DMS 273 (cell line): Measurements from ENCODE around the gene CEP85.
"Not testable (repeated sequence)": the region's sequence is repeated elsewhere in the genome, so short reads cannot be mapped to it uniquely, and the experiment has no call there.

ENCODE experiments used
- DNase-seq: peaks from one replicate; lab custom pipeline; 2025; ENCODE audit not compliant: unreplicated experiment; lab: John Stamatoyannopoulos, UW

Gene CEP85

DNA sequence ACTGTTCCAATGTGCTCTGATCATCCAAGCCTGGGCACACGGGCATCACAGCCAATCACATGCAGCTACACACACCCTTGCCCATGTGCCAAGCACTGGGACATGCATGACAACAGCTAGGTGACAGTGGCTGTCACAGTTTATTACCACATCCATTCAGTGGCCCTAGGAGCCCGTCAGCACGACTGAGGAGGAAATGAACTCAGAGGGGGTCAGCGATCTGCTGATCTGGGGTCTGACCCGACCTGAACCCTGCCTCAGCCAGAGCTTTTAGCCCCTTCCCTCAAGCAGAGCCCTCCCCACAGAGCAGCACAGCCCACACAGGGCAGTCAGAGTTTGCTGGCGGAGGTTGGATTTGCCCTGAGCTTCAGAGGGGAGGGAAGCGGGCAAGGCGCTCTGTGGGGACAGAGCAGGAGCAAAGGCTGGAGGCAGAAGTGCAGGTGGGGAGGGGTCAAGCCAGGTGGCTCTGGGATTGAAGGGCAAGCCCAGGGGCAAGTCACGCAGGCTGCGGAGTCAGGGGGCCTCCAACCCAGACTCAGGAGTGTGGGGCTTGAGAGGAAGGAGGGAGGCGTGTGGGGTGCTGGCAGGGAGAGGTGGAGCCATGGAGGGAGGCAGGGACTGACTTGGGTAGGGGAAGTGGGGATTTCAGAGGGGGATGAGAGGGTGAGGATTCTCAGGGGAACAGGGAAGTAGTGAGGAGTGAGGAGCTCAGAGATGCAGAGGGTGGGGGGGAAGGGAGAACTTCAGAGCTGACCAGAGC, 56.3 kb downstream of the CEP85 start:
- no peak for DNase-seq

DNA sequence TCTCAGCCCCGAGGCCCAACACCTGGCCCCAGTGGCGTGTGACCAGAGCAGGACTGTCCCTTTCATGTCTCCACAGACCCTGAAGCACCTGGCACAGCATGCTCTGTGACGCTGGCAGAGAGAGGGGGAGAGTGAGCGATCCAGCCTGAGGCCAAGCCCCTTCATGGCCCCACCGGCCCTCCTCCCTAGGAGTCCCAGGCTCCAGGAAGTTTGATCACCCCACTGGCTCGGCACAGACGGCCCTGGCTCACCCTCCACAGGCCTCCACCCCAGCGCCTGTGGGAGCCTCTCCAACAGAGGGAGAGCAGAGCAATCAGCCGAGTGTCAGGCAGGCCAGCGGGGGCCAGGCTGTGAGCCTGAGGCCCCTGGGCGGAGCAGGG, 56.9 kb downstream of the CEP85 start:
- DNase-seq: no peak

DNA sequence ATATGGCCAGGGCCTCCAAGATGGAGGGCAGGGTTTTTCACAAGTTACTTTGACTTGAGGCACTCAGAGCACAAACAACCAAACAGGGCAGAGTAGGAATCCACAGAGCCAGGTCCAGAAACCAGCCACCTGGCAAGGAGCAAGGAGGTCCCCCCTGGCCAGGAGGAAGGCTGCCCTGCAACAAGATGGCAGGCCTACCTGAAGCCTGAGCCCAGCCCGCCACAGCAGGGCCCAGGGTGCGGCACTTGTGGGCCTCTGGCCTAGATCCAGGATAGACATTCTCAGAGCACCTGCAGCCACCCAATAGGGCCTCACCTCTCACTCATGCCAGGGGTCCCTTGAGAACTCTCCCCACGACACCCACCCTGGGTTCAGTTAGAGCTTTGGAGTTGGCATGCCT, 57.4 kb downstream of the CEP85 start:
- DNase-seq: no peak

DNA sequence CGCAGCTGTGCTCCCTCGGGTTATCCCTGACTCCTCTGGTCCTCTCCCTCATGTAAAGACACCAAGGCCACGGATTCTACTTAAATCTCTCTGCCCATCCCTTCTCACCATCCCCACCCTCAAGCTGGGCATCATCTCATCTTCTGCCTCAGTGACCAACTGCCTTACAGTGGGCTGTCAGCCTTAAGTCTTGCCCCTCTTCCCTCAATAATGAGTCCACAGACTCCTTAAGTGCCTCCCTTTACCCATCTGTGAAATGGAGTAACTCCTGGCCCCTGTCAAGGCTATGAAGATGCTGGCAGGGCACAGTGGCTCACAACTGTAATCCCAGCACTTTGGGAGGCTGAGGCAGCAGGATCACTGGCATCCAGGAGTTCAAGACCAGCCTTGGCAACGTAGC, 57.9 kb downstream of the CEP85 start:
- no peak for DNase-seq

DNA sequence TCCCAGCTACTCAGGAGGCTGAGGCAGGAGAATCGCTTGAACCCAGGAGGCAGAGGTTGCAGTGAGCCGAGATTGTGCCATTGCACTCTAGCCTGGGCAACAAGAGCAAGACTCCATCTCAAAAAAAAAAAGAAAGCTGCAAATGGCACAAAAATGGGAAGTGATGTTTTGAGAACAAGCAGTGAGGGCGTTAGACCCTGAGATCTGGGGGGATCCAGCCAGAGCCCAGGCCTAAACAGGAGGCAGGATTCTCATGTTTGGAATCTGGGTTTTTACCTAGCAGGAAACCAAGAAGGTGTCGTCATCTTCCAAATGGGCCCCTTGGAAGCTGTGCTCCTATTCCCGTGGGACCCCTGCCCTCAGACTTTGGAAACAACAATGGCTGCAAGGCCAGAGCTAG, 58.7 kb downstream of the CEP85 start:
- DNase-seq: not testable (repeated sequence)

DNA sequence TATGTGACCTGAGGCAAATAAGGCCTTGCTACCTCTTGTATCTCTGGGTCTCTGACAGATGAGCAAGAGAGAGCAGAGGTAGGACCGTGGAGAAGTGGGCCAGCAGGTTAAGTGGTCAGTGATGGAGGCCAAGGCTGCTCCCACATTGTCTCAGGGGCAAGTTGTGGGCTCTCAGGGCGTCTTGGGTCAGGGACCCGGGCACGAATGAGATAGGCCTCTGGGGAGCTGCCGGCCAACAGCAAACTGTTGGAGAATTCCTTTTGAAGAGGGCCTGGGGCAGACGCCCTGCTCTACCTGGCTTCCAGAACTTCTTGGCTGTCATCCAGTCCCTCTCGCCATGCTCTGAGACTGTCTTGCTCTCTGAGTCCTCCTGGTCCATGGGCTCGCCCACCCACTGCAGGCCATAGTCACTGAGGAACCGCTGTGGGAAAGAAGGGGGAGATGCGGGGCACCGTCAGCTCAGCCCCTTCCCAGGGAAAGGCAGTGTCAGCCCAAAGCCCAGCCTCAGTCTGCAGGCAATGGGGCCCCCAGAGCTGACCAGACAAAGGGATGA, 60.0 kb downstream of the CEP85 start:
- no peak for DNase-seq

DNA sequence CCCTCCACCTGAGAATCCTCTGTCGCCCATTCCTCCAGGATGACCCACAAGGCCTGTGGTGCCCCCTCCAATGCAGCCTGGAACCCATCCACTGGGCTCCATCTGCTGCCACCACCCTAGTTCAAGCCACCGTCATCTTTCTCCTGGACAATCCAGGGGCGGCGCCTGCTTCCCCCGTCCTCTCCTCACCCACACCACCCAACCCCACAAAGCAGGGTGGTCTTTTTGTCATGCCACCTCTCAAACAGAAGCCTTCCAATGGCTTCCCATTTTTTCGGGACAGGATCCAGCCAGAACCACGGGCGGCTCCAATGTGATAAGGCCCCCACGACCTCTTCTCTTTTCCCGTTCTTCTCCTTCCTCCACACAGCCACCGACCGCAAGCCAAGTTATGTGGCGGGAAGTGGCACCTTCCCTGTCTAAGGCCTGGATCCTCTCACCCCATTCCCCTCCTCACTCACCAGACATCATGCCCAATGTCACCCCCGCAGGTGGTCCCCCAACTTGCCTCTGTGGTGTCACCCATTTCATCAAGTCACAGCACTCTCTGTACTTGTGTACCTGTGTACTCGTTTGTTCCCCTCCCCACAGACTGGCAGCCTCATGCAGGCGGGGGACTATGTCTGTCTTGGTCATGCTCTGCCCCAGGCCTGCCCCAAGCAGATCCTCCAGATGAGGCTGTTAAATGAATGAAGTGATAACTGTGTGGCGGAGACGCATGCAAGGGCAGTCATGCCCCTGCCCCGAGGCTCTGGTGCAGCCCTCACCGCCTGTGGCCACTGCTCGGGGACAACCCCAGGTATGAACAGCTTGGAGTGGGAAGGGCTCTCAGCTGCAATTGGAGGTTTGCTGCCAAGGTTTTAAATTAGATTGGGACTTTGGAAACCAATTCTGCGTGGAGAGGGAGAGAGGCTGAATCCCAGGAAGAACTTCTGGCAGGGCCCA, 61.5 kb downstream of the CEP85 start:
- no peak for DNase-seq

DNA sequence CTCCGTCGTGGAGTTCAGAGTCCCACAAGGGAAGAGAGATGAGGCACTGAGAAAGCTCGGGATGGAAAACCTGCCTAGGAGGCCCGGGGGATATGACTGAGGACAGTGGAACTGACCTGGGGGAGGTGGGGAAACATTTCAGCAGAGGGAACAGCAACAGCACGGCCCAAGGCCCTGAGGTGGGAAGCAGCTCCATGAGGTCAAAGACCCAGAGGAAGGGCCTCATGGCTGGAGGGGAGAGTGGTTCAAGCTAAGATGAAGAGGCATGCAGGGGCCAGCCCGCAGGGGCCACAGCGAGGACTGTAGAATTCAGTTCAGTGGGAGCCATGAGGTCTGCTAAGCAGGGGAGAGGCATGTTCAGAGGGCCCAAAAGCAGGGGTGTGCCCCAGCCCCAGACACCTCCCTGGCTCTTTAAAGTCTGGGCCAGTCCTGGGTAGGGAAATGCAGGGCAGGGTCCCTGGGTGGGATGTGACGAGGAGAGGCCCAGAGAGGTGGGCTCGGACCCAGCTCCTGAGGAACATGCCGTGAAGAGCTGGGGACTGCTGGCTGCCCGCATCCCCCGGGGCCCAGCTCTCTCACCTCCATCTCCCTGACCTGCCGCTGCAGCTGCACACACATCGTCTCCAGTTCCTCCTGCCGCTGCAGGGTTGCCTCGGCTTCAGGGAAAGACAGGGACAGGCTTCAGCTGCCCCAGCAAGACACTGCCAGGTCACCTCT, 62.5 kb downstream of the CEP85 start:
- no peak for DNase-seq

DNA sequence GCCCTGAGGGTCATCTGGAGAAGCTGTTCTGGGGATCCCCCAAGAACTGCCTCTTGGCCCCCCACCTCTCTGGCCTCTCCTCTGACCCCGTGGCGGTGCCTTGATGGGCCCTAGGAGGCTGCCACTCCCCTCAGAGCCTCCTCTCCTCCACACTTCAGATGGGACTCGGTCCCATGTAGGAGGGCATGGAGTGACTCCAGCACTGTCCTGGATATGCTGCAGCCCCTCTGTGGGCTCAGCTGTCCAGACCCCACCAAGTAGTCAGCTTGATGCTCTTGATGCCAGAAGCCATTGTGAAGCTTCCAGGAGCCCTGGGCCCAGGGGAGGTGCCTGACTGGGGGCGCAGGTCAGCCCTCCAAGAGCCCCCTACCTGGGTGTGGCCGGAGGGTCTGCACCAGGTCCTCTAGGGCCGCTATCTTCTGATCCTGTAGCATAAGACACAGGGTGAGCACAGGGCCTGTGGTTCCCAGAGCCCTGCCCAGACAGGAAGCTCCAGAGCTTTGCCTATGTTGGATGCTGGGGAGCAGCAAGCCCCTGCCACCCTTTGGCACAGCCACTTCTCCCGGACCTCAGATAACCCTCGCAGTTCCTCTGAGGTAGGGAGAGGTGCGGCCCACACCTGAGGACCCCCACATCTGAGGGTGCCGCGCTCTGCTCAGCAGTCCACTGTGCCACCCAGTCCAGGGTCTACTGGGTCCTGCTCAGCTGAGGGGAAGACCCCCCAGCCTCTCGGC, 63.2 kb downstream of the CEP85 start:
- no peak for DNase-seq

DNA sequence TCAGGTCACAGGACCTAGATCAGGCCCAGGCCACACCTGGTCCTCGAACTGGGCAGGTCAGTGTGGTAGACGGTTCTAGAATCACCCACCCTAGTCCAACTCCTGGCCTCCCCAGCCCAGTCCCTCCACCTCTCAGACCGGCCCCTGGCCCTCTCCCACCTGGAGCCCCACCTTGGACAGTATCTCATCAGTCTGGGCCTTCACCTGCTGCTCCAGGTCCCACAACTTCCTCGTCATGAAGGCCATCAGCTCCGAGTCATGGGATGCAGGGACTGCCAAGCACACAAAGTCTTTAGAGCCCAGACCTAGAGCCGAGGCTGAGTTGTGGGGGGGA, 63.8 kb downstream of the CEP85 start:
- DNase-seq: no peak

DNA sequence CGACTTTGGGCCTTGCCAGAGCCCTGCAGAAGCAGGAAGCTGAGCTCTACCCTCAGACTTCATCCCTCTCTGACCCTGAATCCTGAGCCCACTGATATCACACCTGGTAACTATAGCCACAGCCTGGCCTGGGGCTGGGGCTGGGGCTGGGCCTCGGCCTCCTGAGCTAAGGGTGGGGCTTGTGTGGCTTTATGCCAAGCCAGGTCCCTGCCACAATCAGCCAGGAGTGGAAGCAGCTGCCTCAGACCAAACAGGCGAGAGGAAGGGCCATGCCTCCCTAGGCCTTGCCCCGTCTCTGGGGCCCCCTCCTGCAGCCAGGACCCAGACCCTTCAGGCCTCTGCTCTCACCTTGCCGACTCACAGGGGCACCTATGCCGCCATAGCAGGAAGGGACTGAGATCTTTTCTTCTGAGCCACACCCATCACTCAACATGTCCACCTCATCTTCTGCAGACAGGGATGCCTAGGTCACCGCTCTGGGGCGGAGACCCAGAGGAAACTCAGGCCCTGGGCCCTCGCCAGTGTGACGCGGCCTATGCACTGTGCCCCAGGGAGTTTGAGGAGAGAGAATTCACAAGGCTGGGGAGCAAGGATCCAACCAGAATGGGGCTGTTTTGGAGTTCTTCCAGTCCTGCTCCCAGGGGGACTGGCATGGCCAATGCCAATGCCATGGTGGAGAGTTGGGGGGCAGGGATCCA, 66.7 kb downstream of the CEP85 start:
- DNase-seq: no peak

DNA sequence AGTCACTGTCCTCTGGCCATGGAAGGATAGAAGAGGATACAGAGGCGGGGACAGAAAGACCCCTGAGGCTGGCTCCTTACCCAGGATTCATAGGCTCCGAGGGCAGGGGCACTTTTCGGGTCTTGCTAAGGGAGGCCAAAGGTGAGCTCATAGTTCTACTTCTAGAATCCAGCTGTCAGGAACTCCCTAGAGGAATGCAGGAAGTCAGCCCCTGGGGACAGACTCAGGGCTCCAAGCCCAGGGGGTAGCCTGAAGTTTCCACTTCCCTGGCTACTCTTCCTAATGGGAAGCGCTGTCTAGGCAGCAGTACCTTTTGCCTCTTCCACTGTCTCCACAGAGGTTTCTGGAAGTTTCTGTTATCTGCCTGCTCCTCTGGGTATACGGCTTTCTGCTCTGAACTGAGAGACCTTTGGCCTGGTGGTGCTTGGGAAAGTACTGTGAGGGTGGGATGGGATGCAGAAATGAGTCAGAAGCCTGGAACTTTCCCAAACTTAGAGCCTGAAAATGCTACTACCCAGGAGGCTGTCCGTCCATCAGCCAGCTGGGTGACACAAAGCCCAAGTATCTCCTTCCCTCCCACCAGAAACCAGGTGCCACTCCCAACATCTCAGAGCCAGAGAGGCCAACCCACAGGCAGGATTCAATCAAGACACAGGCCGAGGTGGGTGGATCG, 68.9 kb downstream of the CEP85 start:
- DNase-seq: peak; percentile 39

DNA sequence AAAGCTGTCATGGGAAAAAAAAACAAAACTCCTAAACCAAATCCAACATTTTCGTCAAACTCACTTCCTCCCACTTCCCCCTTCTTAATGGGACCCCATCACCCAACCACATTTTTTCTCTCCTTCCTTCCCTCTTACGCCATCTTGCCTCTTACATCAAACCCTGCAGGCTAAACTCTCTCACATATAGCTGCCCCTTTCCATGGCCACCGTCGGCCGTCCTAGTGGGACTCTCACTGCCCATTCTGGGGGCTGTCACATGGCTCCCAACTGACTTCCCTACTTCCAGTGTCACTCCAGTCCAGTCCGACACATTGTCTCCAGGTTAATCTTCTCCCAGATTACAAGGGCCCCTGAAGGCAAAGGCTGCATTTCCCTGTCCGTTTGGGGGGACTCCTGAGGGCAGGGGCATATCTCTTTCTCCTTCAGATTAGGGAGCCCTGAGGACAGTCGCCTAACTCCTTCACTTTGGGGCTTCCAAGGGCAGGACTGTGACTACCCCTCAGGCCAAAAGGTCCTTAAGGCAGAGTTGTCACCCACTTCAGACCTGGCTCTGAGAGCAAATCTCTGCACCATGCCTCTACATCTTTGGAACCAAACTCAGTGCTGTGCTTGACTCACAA, 71.8 kb downstream of the CEP85 start:
- DNase-seq: no peak

DNA sequence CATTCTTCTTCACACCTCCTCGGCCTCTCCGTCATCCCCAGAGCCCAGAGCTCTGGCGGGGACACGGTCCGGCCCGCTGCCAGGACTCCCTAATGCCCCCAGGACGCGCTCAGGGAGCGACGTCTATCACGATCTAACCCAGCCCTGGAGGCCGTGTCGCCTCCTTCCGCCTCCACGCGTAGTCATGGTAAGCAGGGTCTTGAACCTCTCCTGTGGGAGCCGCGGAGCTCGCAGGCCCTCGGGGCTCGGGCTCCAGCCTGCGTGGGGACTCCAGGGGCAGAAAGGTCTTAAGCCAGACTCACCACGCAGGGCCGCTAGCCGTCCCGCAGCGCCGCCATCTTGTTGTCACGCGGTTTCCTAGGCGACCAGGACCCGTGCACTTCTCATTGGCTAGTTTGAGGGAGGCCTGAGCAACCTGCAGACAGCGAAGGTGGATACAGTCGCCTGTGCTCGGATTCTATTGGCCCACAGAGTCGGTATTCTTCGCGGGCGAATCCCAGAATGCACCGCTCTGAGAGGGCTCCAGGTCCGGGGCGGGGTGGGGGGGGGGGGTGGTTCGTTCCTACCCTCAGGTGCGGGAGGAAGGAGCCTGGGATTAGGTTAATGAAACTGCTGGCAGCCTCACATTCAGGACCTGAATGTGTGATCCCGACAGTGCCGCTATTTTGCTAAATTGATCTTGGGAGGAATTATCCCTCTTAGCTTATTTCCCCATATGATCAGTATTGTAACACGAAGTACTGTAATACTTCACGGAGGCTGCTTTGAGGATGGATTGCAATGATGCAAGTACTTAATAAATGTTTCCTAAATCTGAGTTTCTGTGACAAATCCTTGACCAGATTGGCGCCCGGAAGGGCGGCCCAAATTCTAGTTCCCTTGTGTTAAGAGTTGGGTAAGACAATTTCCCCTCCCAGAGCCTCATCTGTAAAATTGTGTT, 72.6 kb downstream of the CEP85 start, which contains the start of gene UBXN11:
UBXN11 (minus strand) TSS at position 347 of the 940 bp plus-strand sequence. CDS start 3,753 bp downstream, outside the sequence.
- peak; percentile 98 for DNase-seq

DNA sequence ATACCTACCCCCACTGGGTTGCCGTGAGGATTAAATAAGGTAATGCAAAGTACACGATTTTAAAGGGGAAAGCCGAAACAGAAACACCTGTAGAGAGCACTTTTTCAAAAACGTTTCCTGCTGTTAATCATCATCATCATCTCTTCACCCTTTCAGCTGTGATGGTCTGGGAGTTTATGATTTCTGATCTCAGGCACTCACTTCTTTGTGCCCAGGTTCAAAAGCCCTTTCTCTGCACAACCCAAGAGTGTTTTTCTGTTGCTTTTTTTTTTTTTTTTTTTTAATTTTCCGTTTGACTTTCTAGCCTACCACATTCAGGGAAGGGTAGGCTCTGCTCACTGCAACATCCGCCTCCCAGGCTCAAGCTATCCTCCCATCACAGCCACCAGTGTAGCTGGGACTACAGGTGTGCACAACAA, 73.4 kb downstream of the CEP85 start:
- DNase-seq: no peak

DNA sequence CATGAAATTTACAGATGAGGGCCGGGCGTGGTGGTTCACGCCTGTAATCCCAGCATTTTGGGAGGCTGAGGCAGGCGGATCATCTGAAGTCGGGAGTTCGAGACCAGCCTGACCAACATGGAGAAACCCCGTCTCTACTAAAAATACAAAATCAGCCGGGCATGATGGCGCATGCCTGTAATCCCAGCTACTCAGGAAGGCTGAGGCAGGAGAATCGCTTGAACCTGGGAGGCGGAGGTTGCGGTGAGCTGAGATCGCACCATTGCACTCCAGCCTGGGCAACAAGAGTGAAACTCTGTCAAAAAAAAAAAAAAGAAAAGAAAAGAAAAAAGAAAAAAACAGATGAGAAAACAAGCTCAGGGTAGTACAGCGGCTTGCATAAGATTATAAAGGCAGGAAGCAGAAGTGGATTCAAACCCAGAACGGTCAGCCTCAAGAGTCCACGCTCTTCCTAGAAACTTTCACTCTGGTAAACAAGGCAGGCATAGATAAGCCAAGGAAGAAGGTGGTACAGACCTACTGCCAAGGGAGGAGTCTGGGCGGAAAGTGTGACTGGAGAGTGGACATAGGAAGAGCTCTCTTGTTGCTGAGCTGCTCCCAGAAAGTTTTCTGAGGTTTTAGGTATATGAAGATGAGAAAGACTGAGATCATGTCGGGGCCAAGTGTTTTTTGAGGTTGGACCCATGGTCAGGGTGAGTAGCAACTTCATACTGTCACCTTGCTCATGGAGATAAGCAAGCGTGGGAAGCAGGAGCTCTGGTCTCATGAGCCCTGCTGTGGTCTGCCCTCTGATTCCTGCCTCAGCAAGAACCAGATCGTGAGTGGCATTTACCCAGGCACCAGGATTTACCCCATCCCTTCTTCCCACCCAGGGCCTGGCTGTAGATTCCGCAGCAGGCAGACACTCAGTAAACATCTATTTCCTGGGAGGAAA, 74.2 kb downstream of the CEP85 start:
- not testable (repeated sequence) for DNase-seq

DNA sequence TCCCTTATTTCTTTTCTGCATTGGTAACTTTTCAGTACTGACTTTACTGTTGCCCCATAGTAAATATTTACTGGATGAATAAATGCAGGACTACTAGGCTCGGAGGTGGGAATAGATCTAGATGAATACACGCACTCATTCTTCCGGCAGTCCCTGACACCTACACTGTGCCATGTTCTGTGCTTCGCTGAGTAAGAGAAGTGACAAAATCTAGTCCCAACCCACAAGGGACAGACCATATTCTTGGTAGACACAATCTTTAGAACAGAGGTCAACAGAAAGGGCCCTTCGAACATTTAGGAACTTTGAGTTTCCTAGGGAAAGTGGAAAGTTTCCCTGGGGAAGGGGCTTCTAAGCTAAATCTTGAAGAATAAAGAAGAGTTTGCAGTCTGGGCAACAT, 80.5 kb downstream of the CEP85 start:
- DNase-seq: no peak
